Right atrium auricular region (tissue), 2 donors: ENCODE results near the gene TRPV2. TPM values are rescaled to one million over a fixed set of nuclear protein-coding genes. Genes with fewer than 3 reads are reported as not detected.
A peak's percentile ranks its signal among the peaks of the same experiment; 100 is the strongest.

Source experiments
- DNase-seq: peaks from one replicate; pipeline ENCODE4 v3.0.0-alpha.2; 2019; ENCODE audit warnings: low spot score
- H3K27ac ChIP-seq, 2 donors: fragments of 200-600 bp; sonication (generic); 1 replicate in 1 of 2; 2 replicates in 1 of 2; pipeline ENCODE4 v1.5.1; 2016 to 2019
- H3K27me3 ChIP-seq, 2 donors: fragments of 200-600 bp; sonication (generic); one replicate each; pipeline versions ENCODE4 v1.5.1 to v1.6.0; 2017 to 2019
- H3K36me3 ChIP-seq: fragments of 200-600 bp; sonication (generic); one replicate; pipeline ENCODE4 v1.5.1; 2016
- H3K4me1 ChIP-seq, 2 donors: fragments of 200-600 bp; sonication (generic); one replicate each; pipeline versions ENCODE4 v1.5.1 to v1.6.0; 2017 to 2019
- H3K4me3 ChIP-seq, 2 donors: fragments of 200-600 bp; sonication (generic); 1 replicate in 1 of 2; 2 replicates in 1 of 2; pipeline ENCODE4 v1.5.1; 2017 to 2019; ENCODE audit warnings: mild to moderate bottlenecking in 1 of 2, moderate library complexity in 1 of 2
- H3K9me3 ChIP-seq, 2 donors: fragments of 200-600 bp; sonication (generic); one replicate each; pipeline ENCODE4 v1.5.1; 2019
- total RNA-seq, 2 donors: library from RNA; depleted of rRNA; stranded (reverse); fragments of >200 nt; gene quantifications; one replicate each; pipeline ENCODE4 v1.1.0, GENCODE V29; 2016
- TF ChIP-seq, protein P1 (sequence below), 2 donors: fragments of 200-600 bp; sonication (generic); IDR thresholded peaks; one replicate each; pipeline ENCODE4 v1.5.1; 2019; ENCODE audit warnings: antibody characterized with exemption in 2 of 2

TRPV2 gene
- total RNA-seq, 2 donors from 2014 or later = 6.7 to 15.0 TPM

DNA sequence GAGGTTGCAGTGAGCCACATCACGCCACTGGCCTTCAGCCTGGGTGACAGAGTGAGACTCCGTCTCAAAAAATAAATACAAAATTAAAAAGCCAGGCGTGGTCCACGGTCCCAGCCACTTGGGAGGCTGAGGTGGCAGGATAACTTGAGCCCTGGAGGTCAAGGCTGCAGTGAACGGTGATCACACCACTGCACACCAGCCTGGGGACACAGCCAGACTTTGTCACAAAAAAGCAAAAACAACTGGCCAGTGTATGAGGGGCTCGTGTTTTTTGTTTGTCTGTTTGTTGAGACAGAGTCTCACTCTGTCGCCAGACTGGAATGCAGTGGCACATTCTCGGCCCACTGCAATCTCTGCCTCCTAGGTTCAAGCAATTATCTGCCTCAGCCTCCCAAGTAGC is 35.7 kb upstream of the TRPV2 start:
- Histone ChIP-seq H3K4me1 (peaks cover 0 to 30% of the 10 kb centered on the region in 2 donors), H3K27ac (peak overlapping the region in 1 of 2 donors; percentile 93), H3K27me3 (no peaks in the 10 kb centered on the region), H3K36me3 (peaks cover 20% of the 10 kb centered on the region), H3K4me3 (no peak overlapping the region), H3K9me3 (no peaks in the 10 kb centered on the region)
- no peak for DNase-seq
- TF ChIP-seq, protein P1, sequence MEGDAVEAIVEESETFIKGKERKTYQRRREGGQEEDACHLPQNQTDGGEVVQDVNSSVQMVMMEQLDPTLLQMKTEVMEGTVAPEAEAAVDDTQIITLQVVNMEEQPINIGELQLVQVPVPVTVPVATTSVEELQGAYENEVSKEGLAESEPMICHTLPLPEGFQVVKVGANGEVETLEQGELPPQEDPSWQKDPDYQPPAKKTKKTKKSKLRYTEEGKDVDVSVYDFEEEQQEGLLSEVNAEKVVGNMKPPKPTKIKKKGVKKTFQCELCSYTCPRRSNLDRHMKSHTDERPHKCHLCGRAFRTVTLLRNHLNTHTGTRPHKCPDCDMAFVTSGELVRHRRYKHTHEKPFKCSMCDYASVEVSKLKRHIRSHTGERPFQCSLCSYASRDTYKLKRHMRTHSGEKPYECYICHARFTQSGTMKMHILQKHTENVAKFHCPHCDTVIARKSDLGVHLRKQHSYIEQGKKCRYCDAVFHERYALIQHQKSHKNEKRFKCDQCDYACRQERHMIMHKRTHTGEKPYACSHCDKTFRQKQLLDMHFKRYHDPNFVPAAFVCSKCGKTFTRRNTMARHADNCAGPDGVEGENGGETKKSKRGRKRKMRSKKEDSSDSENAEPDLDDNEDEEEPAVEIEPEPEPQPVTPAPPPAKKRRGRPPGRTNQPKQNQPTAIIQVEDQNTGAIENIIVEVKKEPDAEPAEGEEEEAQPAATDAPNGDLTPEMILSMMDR (IDR thresholded peaks at IDR 0.05) = no peak

DNA sequence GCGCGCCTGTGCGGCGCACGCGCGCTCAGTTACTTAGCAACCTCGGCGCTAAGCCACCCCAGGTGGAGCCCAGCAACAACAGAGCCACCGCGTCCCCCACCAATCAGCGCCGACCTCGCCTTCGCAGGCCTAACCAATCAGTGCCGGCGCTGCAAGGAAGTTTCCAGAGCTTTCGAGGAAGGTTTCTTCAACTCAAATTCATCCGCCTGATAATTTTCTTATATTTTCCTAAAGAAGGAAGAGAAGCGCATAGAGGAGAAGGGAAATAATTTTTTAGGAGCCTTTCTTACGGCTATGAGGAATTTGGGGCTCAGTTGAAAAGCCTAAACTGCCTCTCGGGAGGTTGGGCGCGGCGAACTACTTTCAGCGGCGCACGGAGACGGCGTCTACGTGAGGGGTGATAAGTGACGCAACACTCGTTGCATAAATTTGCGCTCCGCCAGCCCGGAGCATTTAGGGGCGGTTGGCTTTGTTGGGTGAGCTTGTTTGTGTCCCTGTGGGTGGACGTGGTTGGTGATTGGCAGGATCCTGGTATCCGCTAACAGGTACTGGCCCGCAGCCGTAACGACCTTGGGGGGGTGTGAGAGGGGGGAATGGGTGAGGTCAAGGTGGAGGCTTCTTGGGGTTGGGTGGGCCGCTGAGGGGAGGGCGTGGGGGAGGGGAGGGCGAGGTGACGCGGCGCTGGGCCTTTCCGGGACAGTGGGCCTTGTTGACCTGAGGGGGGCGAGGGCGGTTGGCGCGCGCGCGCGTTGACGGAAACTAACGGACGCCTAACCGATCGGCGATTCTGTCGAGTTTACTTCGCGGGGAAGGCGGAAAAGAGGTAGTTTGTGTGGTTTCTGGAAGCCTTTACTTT is 34.5 kb upstream of the TRPV2 start, which contains the start of gene UBB:
TSS of gene UBB (plus strand) at position 452 of the 856 bp plus-strand sequence. CDS start 817 bp downstream, outside the sequence.
- H3K4me1 ChIP-seq = peaks cover 0 to 29% of the 10 kb centered on the region in 2 donors
- no peaks in the 10 kb centered on the region for H3K9me3 ChIP-seq
- TF ChIP-seq, protein P1 (IDR thresholded peaks at IDR 0.05) = peak in 1 of 2 donors; percentile 15
- peak within 1 kb of the TSS; percentile 91 to 93 for H3K27ac ChIP-seq
- H3K4me3 ChIP-seq = peak within 1 kb of the TSS; percentile 63 to 65
- no peaks in the 10 kb centered on the region for H3K27me3 ChIP-seq
- peaks cover 20% of the 10 kb centered on the region for H3K36me3 ChIP-seq
- DNase-seq = peak; percentile 98

DNA sequence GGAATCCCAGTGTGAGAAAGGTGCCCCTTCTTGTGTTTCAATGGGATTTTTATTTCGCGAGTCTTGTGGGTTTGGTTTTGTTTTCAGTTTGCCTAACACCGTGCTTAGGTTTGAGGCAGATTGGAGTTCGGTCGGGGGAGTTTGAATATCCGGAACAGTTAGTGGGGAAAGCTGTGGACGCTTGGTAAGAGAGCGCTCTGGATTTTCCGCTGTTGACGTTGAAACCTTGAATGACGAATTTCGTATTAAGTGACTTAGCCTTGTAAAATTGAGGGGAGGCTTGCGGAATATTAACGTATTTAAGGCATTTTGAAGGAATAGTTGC is 33.9 kb upstream of the TRPV2 start:
- TF ChIP-seq, protein P1 (IDR thresholded peaks at IDR 0.05) = no peak
- Histone ChIP-seq H3K27ac (peak overlapping the region; percentile 91 to 93), H3K9me3 (no peaks in the 10 kb centered on the region), H3K4me3 (peak overlapping the region; percentile 63 to 65), H3K36me3 (peaks cover 20% of the 10 kb centered on the region), H3K27me3 (no peaks in the 10 kb centered on the region), H3K4me1 (peaks cover 0 to 29% of the 10 kb centered on the region in 2 donors)
- DNase-seq = no peak

DNA sequence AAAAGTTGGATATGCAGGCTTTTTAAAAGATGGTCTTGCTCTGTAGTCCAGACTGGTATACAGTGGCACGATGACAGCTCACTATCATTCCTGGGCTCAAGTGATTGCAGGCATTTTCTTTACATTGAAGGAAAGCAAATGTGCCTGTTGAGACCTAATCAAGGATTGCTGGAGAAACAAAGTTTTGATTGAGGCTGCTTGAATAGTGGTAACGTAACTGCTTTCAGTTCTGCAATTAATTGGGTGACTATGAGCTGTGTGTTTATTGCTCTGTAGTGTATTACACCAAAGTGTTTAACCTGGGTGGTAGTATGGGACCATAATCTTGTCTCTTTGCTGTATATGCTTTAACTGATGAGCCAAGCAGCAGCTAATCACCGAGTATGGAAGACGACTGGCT is 32.2 kb upstream of the TRPV2 start:
- H3K27ac ChIP-seq = peak overlapping the region in 1 of 2 donors; percentile 19
- H3K27me3 ChIP-seq = no peaks in the 10 kb centered on the region
- H3K36me3 ChIP-seq = peaks cover 20% of the 10 kb centered on the region
- DNase-seq = no peak
- H3K9me3 ChIP-seq = no peaks in the 10 kb centered on the region
- no peak overlapping the region for H3K4me3 ChIP-seq
- TF ChIP-seq, protein P1 (IDR thresholded peaks at IDR 0.05) = no peak
- peaks cover 0 to 35% of the 10 kb centered on the region in 2 donors for H3K4me1 ChIP-seq

DNA sequence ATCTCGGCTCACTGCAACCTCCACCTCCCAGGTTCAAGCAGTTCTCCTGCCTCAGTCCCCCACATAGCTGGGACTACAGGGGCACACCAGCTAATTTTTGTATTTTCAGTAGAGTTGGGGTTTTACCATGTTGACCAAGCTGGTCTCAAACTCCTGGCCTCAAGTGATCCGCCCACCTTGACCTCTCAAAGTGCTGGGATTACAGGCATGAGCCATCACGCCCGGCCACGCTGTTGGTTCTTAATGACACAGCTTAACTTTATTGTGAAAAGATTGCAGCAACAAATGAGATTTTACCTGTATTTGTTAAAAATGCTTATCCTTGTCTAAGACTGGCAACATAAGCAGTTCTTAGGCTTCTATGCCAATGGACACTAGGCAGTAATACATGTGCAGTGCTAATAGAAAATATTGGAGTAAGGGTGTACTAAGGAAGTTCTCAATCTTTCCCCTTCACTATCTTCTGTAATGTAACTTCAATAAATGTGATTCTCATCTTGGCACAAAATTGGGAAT is 31.5 kb upstream of the TRPV2 start:
- DNase-seq = no peak
- Histone ChIP-seq H3K36me3 (peaks cover 20% of the 10 kb centered on the region), H3K9me3 (no peaks in the 10 kb centered on the region), H3K27me3 (no peaks in the 10 kb centered on the region), H3K4me1 (peaks cover 0 to 35% of the 10 kb centered on the region in 2 donors), H3K4me3 (no peak overlapping the region), H3K27ac (peak overlapping the region in 1 of 2 donors; percentile 19)
- TF ChIP-seq, protein P1 (IDR thresholded peaks at IDR 0.05) = no peak
